B cell (primary cell): ENCODE data around the gene MRGPRG.

Experiments
- CTCF ChIP-seq: fragments of 200-600 bp; IDR thresholded peaks from one replicate; pipeline ENCODE4 v1.8.0; 2022; ENCODE audit warnings: antibody characterized with exemption, mild to moderate bottlenecking
- EZH2 ChIP-seq: IDR thresholded peaks from 2 replicates; pipeline ENCODE4 v1.6.1; 2012; ENCODE audit warnings: borderline replicate concordance, low read depth, mild to moderate bottlenecking, moderate library complexity, low read length; ENCODE audit not compliant: insufficient read depth, poor library complexity, severe bottlenecking

- TF ChIP-seq CTCF (no peak), EZH2 (no peak)
Measured at GRCh38 chr11:3203221-3204043, 15.2 kb downstream of the MRGPRG start.
